Fibroblast of lung (primary cell): Measurements from ENCODE around the gene MPZ.

ENCODE experiments used
- EZH2 ChIP-seq: IDR thresholded peaks from 2 replicates; pipeline ENCODE4 v1.5.1; 2012; ENCODE audit warnings: low read length, control low read depth, mild to moderate bottlenecking; ENCODE audit errors: missing control alignments
- TF ChIP-seq, protein P1 (sequence below), 2 donors: IDR thresholded peaks in 1 of 2; conservative IDR thresholded peaks in 1 of 2; 1 replicate in 1 of 2; 2 replicates in 1 of 2; pipeline ENCODE4 v1.5.1; 2011 to 2012; ENCODE audit warnings: low read length in 2 of 2, control low read depth in 1 of 2, inconsistent platforms in 1 of 2, low read depth in 1 of 2, mild to moderate bottlenecking in 1 of 2

DNA sequence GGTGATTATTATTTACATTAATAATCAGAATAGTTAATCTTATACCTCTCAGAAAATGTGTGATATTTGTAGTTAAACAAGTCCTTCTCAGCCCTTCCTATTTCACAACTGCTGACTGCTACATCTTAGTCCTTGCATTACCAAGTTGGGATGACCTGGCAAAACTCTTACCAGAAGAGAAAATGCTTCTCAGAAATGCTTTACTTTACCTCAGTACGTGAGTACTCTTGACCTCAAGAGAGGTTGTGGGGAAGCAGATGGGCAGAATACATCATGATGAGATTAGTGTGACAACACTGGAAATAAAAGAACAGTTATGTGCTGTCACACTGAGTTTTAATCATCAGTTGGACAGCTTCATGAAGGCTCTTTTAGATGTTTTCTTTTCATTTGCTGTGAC, 41.7 kb upstream of the MPZ start:
- TF ChIP-seq, protein P1, sequence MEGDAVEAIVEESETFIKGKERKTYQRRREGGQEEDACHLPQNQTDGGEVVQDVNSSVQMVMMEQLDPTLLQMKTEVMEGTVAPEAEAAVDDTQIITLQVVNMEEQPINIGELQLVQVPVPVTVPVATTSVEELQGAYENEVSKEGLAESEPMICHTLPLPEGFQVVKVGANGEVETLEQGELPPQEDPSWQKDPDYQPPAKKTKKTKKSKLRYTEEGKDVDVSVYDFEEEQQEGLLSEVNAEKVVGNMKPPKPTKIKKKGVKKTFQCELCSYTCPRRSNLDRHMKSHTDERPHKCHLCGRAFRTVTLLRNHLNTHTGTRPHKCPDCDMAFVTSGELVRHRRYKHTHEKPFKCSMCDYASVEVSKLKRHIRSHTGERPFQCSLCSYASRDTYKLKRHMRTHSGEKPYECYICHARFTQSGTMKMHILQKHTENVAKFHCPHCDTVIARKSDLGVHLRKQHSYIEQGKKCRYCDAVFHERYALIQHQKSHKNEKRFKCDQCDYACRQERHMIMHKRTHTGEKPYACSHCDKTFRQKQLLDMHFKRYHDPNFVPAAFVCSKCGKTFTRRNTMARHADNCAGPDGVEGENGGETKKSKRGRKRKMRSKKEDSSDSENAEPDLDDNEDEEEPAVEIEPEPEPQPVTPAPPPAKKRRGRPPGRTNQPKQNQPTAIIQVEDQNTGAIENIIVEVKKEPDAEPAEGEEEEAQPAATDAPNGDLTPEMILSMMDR (conservative IDR thresholded peaks at IDR 0.05 in 1 of 2, IDR thresholded peaks at IDR 0.05 in 1 of 2; ENCODE audit: low read depth in 1 of 2, low read length in 2 of 2) = no peak
- no peak for TF ChIP-seq EZH2
